ENCODE data around the gene CSRP2. TPM values are rescaled to one million over a fixed set of nuclear protein-coding genes. Genes with fewer than 3 reads are reported as not detected.

The CSRP2 gene
- 18.4 to 25.8 TPM (median 22.6 TPM) in 5 replicates for total RNA-seq (2022; extraction: Qiagen RNA extraction; ENCODE audit: low read depth)

GRCh38 chr12:76878899-76879709 lies at the start of gene CSRP2:
TSS of gene CSRP2 (minus strand) at chr12:76879019. CDS start at chr12:76866260, 12,759 bp downstream.

Other genes starting within 250 kb of the CSRP2 start
- gene ZDHHC17, start 114.9 kb downstream of the CSRP2 start, total RNA-seq (2022; extraction: Qiagen RNA extraction; ENCODE audit: low read depth), result 8.8 to 19.6 TPM (median 12.1 TPM) in 5 replicates
- 7.0 to 11.0 TPM (median 9.0 TPM) in 5 replicates for gene E2F7, start 186.6 kb upstream of the CSRP2 start, total RNA-seq (2022; extraction: Qiagen RNA extraction; ENCODE audit: low read depth)

Measured in A549 treated with DMSO at 1 μM for 4 hours (cell line).